GM21390 (cell line): ENCODE data around the gene DPEP3.

Source experiments
- ATAC-seq: cut with Tn5 transposase; IDR thresholded peaks from one replicate; pipeline ENCODE4 v1.9.1; 2021; ENCODE audit not compliant: unreplicated experiment

DPEP3 gene

GRCh38 chr16:67967958-67968399, 12.3 kb downstream of the DPEP3 start:
- ATAC-seq = peak; percentile 38

GRCh38 chr16:67967183-67967957, 12.9 kb downstream of the DPEP3 start:
- peak; percentile 3 for ATAC-seq

- ATAC-seq = no peak
Observed at GRCh38 chr16:67966549-67967182, 13.6 kb downstream of the DPEP3 start.

GRCh38 chr16:67965668-67966548, 14.4 kb downstream of the DPEP3 start:
- no peak for ATAC-seq

- no peak for ATAC-seq
Observed at GRCh38 chr16:67964477-67965131, 15.7 kb downstream of the DPEP3 start.

- ATAC-seq = no peak
Observed at GRCh38 chr16:67963662-67964321, 16.5 kb downstream of the DPEP3 start.

GRCh38 chr16:67963292-67963661, 17.0 kb downstream of the DPEP3 start:
- no peak for ATAC-seq

GRCh38 chr16:67962135-67962534, 18.2 kb downstream of the DPEP3 start:
- no peak for ATAC-seq

- ATAC-seq = no peak
Observed at GRCh38 chr16:67961551-67961957, 18.7 kb downstream of the DPEP3 start.

GRCh38 chr16:67959536-67960329, 20.6 kb downstream of the DPEP3 start:
- ATAC-seq = no peak

- ATAC-seq = no peak
Observed at GRCh38 chr16:67957622-67958021, 22.7 kb downstream of the DPEP3 start.

GRCh38 chr16:67954421-67955196, 25.7 kb downstream of the DPEP3 start:
- ATAC-seq = no peak

- ATAC-seq = no peak
Observed at GRCh38 chr16:67953641-67954375, 26.5 kb downstream of the DPEP3 start.

- no peak for ATAC-seq
Observed at GRCh38 chr16:67951485-67951884, 28.8 kb downstream of the DPEP3 start.

- no peak for ATAC-seq
Observed at GRCh38 chr16:67950335-67950843, 29.9 kb downstream of the DPEP3 start.

GRCh38 chr16:67949645-67950044, 30.7 kb downstream of the DPEP3 start:
- ATAC-seq = no peak

- ATAC-seq = no peak
Observed at GRCh38 chr16:67948015-67948414, 32.3 kb downstream of the DPEP3 start.

- ATAC-seq = no peak
Observed at GRCh38 chr16:67946966-67947558, 33.2 kb downstream of the DPEP3 start.
